GM23338 (cell line): ENCODE measurements around the gene SLC43A2. TPM values are rescaled to one million over a fixed set of nuclear protein-coding genes. Genes with fewer than 3 reads are reported as not detected.

Experiments
- ATAC-seq: fragments of 200-7000 bp; cut with Tn5 transposase; 3 replicates; pipeline ENCODE4 v1.9.1; 2020
- DNase-seq: peaks from one replicate; pipeline ENCODE4 v3.0.0-alpha.2; 2015; ENCODE audit warnings: low spot score
- H2AFZ ChIP-seq: fragments of 200-600 bp; sonication (generic); 2 replicates; pipeline ENCODE4 v1.8.0; 2016; ENCODE audit warnings: antibody characterized with exemption, mild to moderate bottlenecking, moderate library complexity
- H3F3A ChIP-seq: fragments of 200-600 bp; sonication (generic); replicated peaks from 2 replicates; pipeline ENCODE4 v1.8.0; 2017; ENCODE audit warnings: antibody characterized with exemption, mixed run types, low read depth
- H3K27ac ChIP-seq: fragments of 200-600 bp; sonication (generic); 2 replicates; pipeline ENCODE4 v1.6.1; 2016; ENCODE audit warnings: low read depth
- H3K27me3 ChIP-seq: fragments of 200-600 bp; sonication (generic); 2 replicates; pipeline ENCODE4 v1.8.0; 2016; ENCODE audit warnings: mild to moderate bottlenecking, mixed run types, moderate library complexity; ENCODE audit not compliant: insufficient read depth
- H3K36me3 ChIP-seq: fragments of 200-600 bp; sonication (generic); 2 replicates; pipeline ENCODE4 v1.8.0; 2016; ENCODE audit warnings: mild to moderate bottlenecking; ENCODE audit not compliant: insufficient read depth
- H3K4me1 ChIP-seq: fragments of 200-600 bp; sonication (generic); 2 replicates; pipeline ENCODE4 v1.8.0; 2016; ENCODE audit warnings: mild to moderate bottlenecking, moderate library complexity; ENCODE audit not compliant: insufficient read depth
- H3K4me2 ChIP-seq: fragments of 200-600 bp; sonication (generic); 2 replicates; pipeline ENCODE4 v1.7.1; 2017; ENCODE audit warnings: mixed run types
- H3K4me3 ChIP-seq: fragments of 200-600 bp; sonication (generic); 2 replicates; pipeline ENCODE4 v1.6.1; 2016; ENCODE audit warnings: mixed run types
- H3K79me2 ChIP-seq: fragments of 200-600 bp; sonication (generic); replicated peaks from 2 replicates; pipeline ENCODE4 v1.8.0; 2017; ENCODE audit warnings: mild to moderate bottlenecking; ENCODE audit not compliant: insufficient read depth
- H3K9me2 ChIP-seq: fragments of 200-600 bp; sonication (generic); 2 replicates; pipeline ENCODE4 v1.8.0; 2017; ENCODE audit not compliant: insufficient read depth
- H4K20me1 ChIP-seq: fragments of 200-600 bp; sonication (generic); replicated peaks from 2 replicates; pipeline ENCODE4 v1.8.0; 2017; ENCODE audit warnings: mild to moderate bottlenecking; ENCODE audit not compliant: insufficient read depth
- H3K27ac Mint-ChIP-seq: 2 replicates; pipeline ENCODE4 v1.8.0; 2020; ENCODE audit warnings: inconsistent platforms, mild to moderate bottlenecking, moderate library complexity, mixed read lengths
- H3K27me3 Mint-ChIP-seq: 3 replicates; pipeline ENCODE4 v1.8.0; 2022; ENCODE audit warnings: low read depth, mild to moderate bottlenecking, moderate library complexity, mixed read lengths, inconsistent platforms; ENCODE audit not compliant: insufficient read depth, poor library complexity
- H3K36me3 Mint-ChIP-seq: 3 replicates; pipeline ENCODE4 v1.8.0; 2021; ENCODE audit warnings: low read depth, mild to moderate bottlenecking, inconsistent platforms, moderate library complexity, mixed read lengths
- H3K4me1 Mint-ChIP-seq: 3 replicates; pipeline ENCODE4 v1.8.0; 2020; ENCODE audit warnings: mild to moderate bottlenecking, inconsistent platforms, mixed read lengths
- H3K4me3 Mint-ChIP-seq: 3 replicates; pipeline ENCODE4 v1.8.0; 2021; ENCODE audit warnings: moderate library complexity, mild to moderate bottlenecking, inconsistent platforms, mixed read lengths
- H3K9me3 Mint-ChIP-seq: 3 replicates; pipeline ENCODE4 v1.8.0; 2020; ENCODE audit warnings: moderate library complexity, mild to moderate bottlenecking, inconsistent platforms, mixed read lengths
- CREB1 ChIP-seq: fragments of 250-450 bp; sonication (Bioruptor Pico); IDR thresholded peaks from 2 replicates; pipeline ENCODE4 v1.5.0; 2020; ENCODE audit warnings: low read depth, mild to moderate bottlenecking, moderate library complexity
- CTCF ChIP-seq, 2 experiments: fragments of 200-600 bp in 1 of 2; sonication (generic) in 1 of 2; conservative IDR thresholded peaks; 2 replicates each; pipeline versions ENCODE4 v1.5.1 to v1.6.1; 2016 to 2017; ENCODE audit warnings: antibody characterized with exemption in 2 of 2, low read depth in 2 of 2, mild to moderate bottlenecking in 2 of 2, moderate library complexity in 1 of 2
- ETS1 ChIP-seq: IDR thresholded peaks from 2 replicates; pipeline ENCODE4 v1.6.1; 2016; ENCODE audit warnings: antibody characterized with exemption
- EZH2 ChIP-seq: fragments of 200-600 bp; sonication (generic); IDR thresholded peaks from one replicate; pipeline ENCODE4 v1.8.0; 2017; ENCODE audit warnings: antibody characterized with exemption, mild to moderate bottlenecking, low read depth; ENCODE audit not compliant: unreplicated experiment
- EZH2phosphoT487 ChIP-seq: fragments of 200-600 bp; sonication (generic); IDR thresholded peaks from one replicate; pipeline ENCODE4 v1.8.1; 2018; ENCODE audit warnings: antibody characterized with exemption; ENCODE audit not compliant: unreplicated experiment
- JUNB ChIP-seq: IDR thresholded peaks from one replicate; pipeline ENCODE4 v1.6.1; 2016; ENCODE audit warnings: antibody characterized with exemption; ENCODE audit not compliant: unreplicated experiment
- NANOG ChIP-seq: IDR thresholded peaks from 2 replicates; pipeline ENCODE4 v1.6.1; 2016; ENCODE audit warnings: antibody characterized with exemption, borderline replicate concordance
- POLR2AphosphoS5 ChIP-seq: IDR thresholded peaks from 2 replicates; pipeline ENCODE4 v1.6.1; 2016; ENCODE audit warnings: antibody characterized with exemption, low read depth
- REST ChIP-seq: IDR thresholded peaks from one replicate; pipeline ENCODE4 v1.6.1; 2018; ENCODE audit warnings: antibody characterized with exemption; ENCODE audit not compliant: unreplicated experiment
- STAT1 ChIP-seq: IDR thresholded peaks from one replicate; pipeline ENCODE4 v1.6.1; 2016; ENCODE audit warnings: antibody characterized with exemption; ENCODE audit not compliant: unreplicated experiment
- ZNF114 ChIP-seq: fragments of 250-450 bp; sonication (Bioruptor Pico); IDR thresholded peaks from 2 replicates; pipeline ENCODE4 v1.5.0; 2020; ENCODE audit warnings: mild to moderate bottlenecking, moderate library complexity
- ZNF331 ChIP-seq: fragments of 250-450 bp; sonication (Bioruptor Pico); IDR thresholded peaks from 2 replicates; pipeline ENCODE4 v1.5.0; 2020; ENCODE audit warnings: low read depth, mild to moderate bottlenecking, moderate library complexity
- ZNF462 ChIP-seq: fragments of 250-450 bp; sonication (Bioruptor Pico); IDR thresholded peaks from 2 replicates; pipeline ENCODE4 v1.5.0; 2020; ENCODE audit warnings: mild to moderate bottlenecking, moderate library complexity
- polyA plus RNA-seq: library from polyadenylated mRNA; unstranded; fragments of >200 nt; fragmentation: Nextera tagmentation; extraction: Ambion mirVana; gene quantifications from 2 replicates; pipeline ENCODE4 v1.2.1, GENCODE V29; 2016
- total RNA-seq: library from RNA; depleted of rRNA; stranded (reverse); fragments of >200 nt; shearing (Covaris generic); gene quantifications from 2 replicates; pipeline ENCODE4 v1.2.3, GENCODE V29; 2014

The SLC43A2 gene
- total and polyA plus RNA-seq, 2 experiments from 2014 or later = 2.2 to 9.8 TPM

- ATAC-seq (no peak), DNase-seq (no peak)
- peaks cover 29% of the 10 kb centered on the region for H3K36me3 ChIP-seq
- Mint-ChIP-seq H3K27me3 (no peaks in the 10 kb centered on the region), H3K4me3 (no peak overlapping the region), H3K9me3 (no peaks in the 10 kb centered on the region), H3K27ac (no peak overlapping the region), H3K36me3 (peaks cover 45% of the 10 kb centered on the region), H3K4me1 (peaks cover 3% of the 10 kb centered on the region; the same call in 1 of the 3 replicates)
- no peaks in the 10 kb centered on the region for H3F3A ChIP-seq
- no peaks in the 10 kb centered on the region for H3K4me1 ChIP-seq
- H3K27me3 ChIP-seq = no peaks in the 10 kb centered on the region
- no peaks in the 10 kb centered on the region for H3K9me2 ChIP-seq
- no peaks in the 10 kb centered on the region for H3K79me2 ChIP-seq
- H2AFZ ChIP-seq = no peak overlapping the region
- no peak overlapping the region for H3K27ac ChIP-seq
- TF ChIP-seq POLR2AphosphoS5 (no peak), ZNF331 (CRISPR knock-in tag) (no peak), EZH2 (no peak), STAT1 (no peak), ZNF114 (no peak), EZH2phosphoT487 (no peak), NANOG (no peak), CTCF (conservative IDR thresholded peaks at IDR 0.05; ENCODE audit: low read depth in 2 of 2) (no peak), ZNF462 (CRISPR knock-in tag) (no peak), CREB1 (no peak), REST (no peak), ETS1 (no peak), JUNB (no peak)
- peaks cover 5% of the 10 kb centered on the region; the same call in 1 of the 2 replicates for H4K20me1 ChIP-seq
- H3K4me2 ChIP-seq = no peak overlapping the region
- no peak overlapping the region for H3K4me3 ChIP-seq
These were observed 87.2 kb downstream of the SLC43A2 start for GRCh38 chr17:1541367-1541904.
